Spinal cord (tissue), 10 donors: ENCODE results near the gene LAMA5. TPM values are rescaled to one million over a fixed set of nuclear protein-coding genes. Genes with fewer than 3 reads are reported as not detected.

Experiments
- DNase-seq, 6 donors: peaks; one replicate each; pipeline versions ENCODE4 v3.0.0 to v3.0.0-alpha.2; 2013 to 2015; ENCODE audit warnings: low spot score in 6 of 6, low read depth in 4 of 6
- H3K27ac ChIP-seq: one replicate; pipeline ENCODE4 v1.5.1; 2013; ENCODE audit warnings: low read depth, low read length, control low read depth
- H3K27me3 ChIP-seq: one replicate; pipeline ENCODE4 v1.6.1; 2013; ENCODE audit warnings: low read length; ENCODE audit not compliant: control insufficient read depth, insufficient read depth
- H3K36me3 ChIP-seq: one replicate; pipeline ENCODE4 v1.6.1; 2013; ENCODE audit warnings: low read length; ENCODE audit not compliant: control insufficient read depth, insufficient read depth
- H3K4me1 ChIP-seq: one replicate; pipeline ENCODE4 v1.6.1; 2013; ENCODE audit warnings: low read length; ENCODE audit not compliant: control insufficient read depth, insufficient read depth
- H3K4me3 ChIP-seq: one replicate; pipeline ENCODE4 v1.5.1; 2013; ENCODE audit warnings: low read depth, low read length, control low read depth
- H3K9me3 ChIP-seq: one replicate; pipeline ENCODE4 v1.6.1; 2013; ENCODE audit warnings: low read length; ENCODE audit not compliant: control insufficient read depth, insufficient read depth
- WGBS: methylation state at CpG from one replicate; pipeline ENCODE4 v1.1.5; 2013; ENCODE audit warnings: missing lambda C conversion rate; ENCODE audit not compliant: insufficient coverage; 5-methylcytosine and 5-hydroxymethylcytosine counted together
- polyA plus RNA-seq, 2 donors: library from polyadenylated mRNA; unstranded; fragments of 120-200 nt; gene quantifications; one replicate each; pipeline ENCODE4 v1.2.1, GENCODE V29; 2013; ENCODE audit not compliant: insufficient read length in 2 of 2
- total RNA-seq, 2 donors: library from RNA; depleted of rRNA in 1 of 2; stranded (reverse); fragments of 120-200 nt in 1 of 2; fragments of >200 nt in 1 of 2; gene quantifications; one replicate each; pipeline versions ENCODE4 v1.2.3 to v1.2.4, GENCODE V29; 2013 to 2014
- donor health status: healthy.

Gene LAMA5
- total and polyA plus RNA-seq, 4 donors = 15.8 to 86.8 (median 64.8) TPM

DNA sequence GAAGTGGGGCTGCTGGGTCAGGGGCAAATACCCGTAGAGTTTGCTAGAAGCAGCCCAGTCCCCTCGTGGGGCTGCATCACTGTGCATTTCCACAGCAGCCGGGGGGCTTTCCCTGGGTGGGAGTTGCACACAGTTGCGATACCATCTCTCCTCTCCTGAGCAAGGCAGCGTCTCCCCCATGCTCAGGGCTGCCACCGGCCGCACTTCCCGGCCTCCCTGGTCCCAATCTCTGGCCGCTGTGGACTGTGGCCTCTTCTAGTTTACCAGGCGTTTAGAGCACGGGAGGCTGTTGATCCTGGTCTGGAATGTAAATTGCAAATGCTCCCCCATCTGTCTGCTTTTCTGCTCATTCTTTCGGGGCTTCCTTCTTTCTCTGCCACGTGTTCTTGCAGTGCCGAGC, 97.7 kb downstream of the LAMA5 start:
- Histone ChIP-seq H3K27ac (no peak overlapping the region), H3K4me3 (no peak overlapping the region), H3K27me3 (no peaks in the 10 kb centered on the region), H3K4me1 (no peaks in the 10 kb centered on the region), H3K9me3 (no peaks in the 10 kb centered on the region), H3K36me3 (peaks cover 62% of the 10 kb centered on the region)
- DNase-seq = no peak
- 82% methylated on average over 11 of the region's 14 CpGs for WGBS

DNA sequence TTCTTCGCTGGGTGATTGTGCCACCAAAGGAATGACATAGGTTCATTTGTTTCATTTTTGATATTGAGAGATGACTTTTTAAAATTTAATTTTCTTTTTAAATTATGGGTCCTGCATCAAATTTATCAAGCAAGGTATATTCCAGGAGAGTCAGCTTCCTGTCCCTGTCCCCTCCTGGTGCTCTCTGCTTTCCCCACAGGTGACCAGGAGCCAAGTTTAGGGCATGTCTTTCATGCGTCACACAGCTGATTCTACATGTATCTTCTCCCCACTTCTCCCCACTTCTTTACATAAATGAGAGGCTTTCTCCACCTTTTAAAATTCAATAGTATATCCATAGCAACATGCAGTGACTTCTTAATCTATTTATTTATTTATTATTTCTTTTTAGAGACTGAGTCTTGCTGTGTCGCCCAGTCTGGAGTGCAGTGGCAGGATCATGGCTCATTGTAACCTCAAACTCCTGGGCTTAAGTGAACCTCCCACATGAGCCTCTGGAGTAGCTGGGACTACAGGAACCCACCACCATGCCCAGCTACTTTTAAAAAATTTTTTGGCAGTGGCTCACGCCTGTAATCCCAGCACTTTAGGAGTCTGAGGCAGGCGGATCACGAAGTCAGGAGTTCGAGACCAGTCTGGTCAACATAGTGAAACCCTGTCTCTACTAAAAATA, 98.7 kb downstream of the LAMA5 start:
- H3K27ac ChIP-seq = no peak overlapping the region
- H3K36me3 ChIP-seq = peaks cover 71% of the 10 kb centered on the region
- H3K9me3 ChIP-seq = no peaks in the 10 kb centered on the region
- H3K4me3 ChIP-seq = no peak overlapping the region
- 94% methylated on average over 6 of the region's 7 CpGs for WGBS
- H3K4me1 ChIP-seq = no peaks in the 10 kb centered on the region
- DNase-seq = no peak
- no peaks in the 10 kb centered on the region for H3K27me3 ChIP-seq

DNA sequence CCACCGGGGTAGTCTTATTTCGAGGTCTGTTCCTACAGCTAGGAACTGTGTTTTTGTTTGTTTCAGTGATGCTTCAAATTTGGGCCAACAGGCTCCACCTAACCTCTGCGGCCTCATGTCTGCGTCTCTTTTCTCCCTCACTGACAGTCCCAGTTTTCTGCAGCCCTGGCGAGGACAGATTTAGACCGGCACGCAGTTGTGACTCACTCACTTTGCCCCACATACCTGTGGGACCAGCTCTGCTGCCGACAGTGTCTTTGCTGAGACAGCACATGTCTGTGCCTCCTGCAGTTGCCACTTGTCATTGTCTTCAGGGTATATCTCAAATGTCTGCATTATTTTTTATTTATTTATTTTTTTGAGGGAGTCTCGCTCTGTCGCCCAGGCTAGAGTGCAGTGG, 99.6 kb downstream of the LAMA5 start:
- no peak for DNase-seq
- Histone ChIP-seq H3K36me3 (peaks cover 71% of the 10 kb centered on the region), H3K9me3 (no peaks in the 10 kb centered on the region), H3K4me3 (no peak overlapping the region), H3K27ac (no peak overlapping the region), H3K4me1 (no peaks in the 10 kb centered on the region), H3K27me3 (no peaks in the 10 kb centered on the region)
- WGBS = 86% methylated on average over 5 of the region's 10 CpGs

DNA sequence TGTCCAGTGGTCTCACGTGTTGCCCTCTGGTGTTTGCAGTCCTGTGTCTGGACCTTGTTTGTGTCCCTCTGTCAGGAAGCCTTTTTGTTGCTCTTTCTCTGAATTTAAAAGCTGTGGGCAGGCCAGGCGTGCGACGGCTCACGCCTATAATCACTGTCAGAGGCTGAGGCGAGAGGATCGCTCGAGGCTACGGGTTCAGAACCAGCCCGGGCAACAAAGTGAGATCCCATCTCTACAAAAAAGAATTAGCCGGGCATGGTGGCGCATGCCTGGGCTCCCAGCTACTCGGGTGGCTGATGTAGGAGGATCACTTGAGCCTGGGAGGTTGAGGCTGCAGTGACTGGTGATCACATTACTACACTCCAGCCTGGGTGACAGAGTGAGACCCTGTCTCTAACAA, 100.3 kb downstream of the LAMA5 start:
- WGBS = 90% methylated on average over 9 of the region's 13 CpGs
- Histone ChIP-seq H3K27ac (no peak overlapping the region), H3K4me3 (no peak overlapping the region), H3K36me3 (peaks cover 71% of the 10 kb centered on the region), H3K27me3 (no peaks in the 10 kb centered on the region), H3K9me3 (no peaks in the 10 kb centered on the region), H3K4me1 (no peaks in the 10 kb centered on the region)
- no peak for DNase-seq

DNA sequence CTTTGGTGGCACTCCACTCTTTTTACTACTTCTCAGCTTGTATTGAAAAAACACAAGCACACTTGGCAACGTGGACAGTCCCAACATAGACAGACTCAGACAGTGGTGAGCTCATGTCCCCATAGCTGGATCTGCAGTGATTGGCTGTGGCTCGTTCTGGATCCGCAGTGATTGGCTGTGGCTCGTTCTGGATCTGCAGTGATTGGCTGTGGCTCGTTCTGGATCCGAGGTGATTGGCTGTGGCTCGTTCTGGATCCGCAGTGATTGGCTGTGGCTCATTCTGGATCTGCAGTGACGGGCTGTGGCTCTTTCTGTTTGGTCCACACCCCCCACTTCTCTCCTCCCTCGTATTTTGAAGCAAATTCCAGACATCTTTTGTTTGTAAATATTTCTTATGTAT, 100.8 kb downstream of the LAMA5 start:
- Histone ChIP-seq H3K27me3 (no peaks in the 10 kb centered on the region), H3K4me1 (no peaks in the 10 kb centered on the region), H3K27ac (no peak overlapping the region), H3K9me3 (no peaks in the 10 kb centered on the region), H3K4me3 (no peak overlapping the region), H3K36me3 (peaks cover 71% of the 10 kb centered on the region)
- no peak for DNase-seq
- WGBS = 97% methylated on average over 7 of the region's 10 CpGs

DNA sequence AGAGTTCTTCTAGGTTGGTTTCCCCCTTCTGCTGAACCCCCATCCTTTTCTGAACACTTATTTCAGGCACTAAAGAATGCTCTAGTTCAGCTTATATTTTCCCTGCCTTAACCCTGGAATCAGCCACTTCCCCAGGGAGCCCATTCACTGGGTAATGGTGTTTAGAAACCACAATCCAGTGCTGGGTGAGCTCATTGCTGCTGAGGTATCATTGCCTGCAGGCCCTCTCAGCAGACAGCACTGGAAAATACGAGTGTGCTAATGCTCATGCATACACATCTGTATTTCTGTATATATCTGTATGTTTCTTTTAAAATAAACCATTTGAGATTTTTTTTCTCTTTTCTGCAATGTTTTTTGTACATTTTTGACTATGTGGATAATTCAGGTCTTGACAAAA, 101.7 kb downstream of the LAMA5 start:
- WGBS = no CpG with 5 or more reads among the region's 1 CpG
- no peak overlapping the region for H3K4me3 ChIP-seq
- peaks cover 73% of the 10 kb centered on the region for H3K36me3 ChIP-seq
- no peaks in the 10 kb centered on the region for H3K9me3 ChIP-seq
- DNase-seq = no peak
- H3K4me1 ChIP-seq = no peaks in the 10 kb centered on the region
- H3K27ac ChIP-seq = no peak overlapping the region
- H3K27me3 ChIP-seq = no peaks in the 10 kb centered on the region

DNA sequence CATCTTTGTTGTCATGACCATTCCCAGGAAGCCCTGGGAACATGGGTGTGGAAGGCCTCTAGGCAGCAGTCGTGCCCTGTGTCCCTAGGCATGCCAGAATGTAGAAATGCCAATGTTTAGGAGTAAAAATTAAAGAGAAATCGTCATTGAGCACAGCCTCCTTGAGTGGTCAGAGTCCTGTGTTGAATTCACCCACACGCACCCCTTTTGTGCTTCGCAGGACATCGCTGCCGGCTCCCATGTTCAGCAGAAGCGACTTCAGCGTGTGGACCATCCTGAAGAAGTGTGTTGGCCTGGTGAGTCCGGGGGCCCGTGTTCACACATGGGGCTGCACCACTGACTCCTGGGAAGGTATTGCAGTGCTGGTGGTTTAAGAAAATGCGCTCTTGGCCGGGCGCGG, 103.7 kb downstream of the LAMA5 start:
- Histone ChIP-seq H3K9me3 (no peaks in the 10 kb centered on the region), H3K27ac (no peak overlapping the region), H3K36me3 (peaks cover 72% of the 10 kb centered on the region), H3K27me3 (no peaks in the 10 kb centered on the region), H3K4me3 (no peak overlapping the region), H3K4me1 (no peaks in the 10 kb centered on the region)
- no peak for DNase-seq
- WGBS = over 99% methylated on average over 14 of the region's 14 CpGs

DNA sequence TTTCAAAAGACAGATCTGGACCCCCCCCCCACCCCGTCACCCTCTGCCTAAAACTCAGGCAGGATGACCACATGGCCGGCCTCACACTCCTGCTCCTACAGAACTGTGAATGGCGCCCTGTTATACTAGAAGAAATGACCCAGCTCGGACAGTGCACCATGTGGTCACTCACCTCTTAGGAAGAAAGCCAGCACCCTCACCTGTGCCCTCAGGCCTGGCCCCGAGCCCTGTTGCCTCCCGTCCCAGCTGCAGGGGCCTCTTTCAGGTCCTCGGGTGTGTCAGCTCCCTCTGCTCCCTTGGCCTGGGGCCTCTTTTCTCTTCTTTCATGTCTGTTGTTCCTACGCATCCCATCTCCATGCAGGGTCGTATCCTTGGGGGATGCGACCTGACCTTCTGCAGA, 105.0 kb downstream of the LAMA5 start:
- no peak for DNase-seq
- Histone ChIP-seq H3K4me1 (no peaks in the 10 kb centered on the region), H3K4me3 (no peak overlapping the region), H3K9me3 (no peaks in the 10 kb centered on the region), H3K27ac (no peak overlapping the region), H3K36me3 (peaks cover 80% of the 10 kb centered on the region), H3K27me3 (no peaks in the 10 kb centered on the region)
- WGBS = 92% methylated on average over 10 of the region's 10 CpGs

DNA sequence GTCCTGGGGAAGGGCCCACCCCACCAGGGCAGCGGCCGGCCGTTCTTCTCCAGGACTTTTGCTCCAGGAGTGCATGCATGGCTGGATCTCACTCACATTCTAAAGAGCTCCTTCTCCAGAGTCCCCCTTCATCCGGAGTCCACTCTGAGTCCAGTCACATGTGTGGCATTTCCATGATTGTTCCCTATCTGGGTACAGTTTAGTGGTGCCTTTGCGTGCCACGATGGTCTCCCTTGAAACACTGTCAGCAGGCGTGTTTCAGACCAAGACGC, 107.9 kb downstream of the LAMA5 start:
- Histone ChIP-seq H3K4me3 (no peak overlapping the region), H3K4me1 (peaks cover 4% of the 10 kb centered on the region), H3K27me3 (no peaks in the 10 kb centered on the region), H3K36me3 (peaks cover 76% of the 10 kb centered on the region), H3K27ac (no peak overlapping the region), H3K9me3 (no peaks in the 10 kb centered on the region)
- DNase-seq = no peak
- 98% methylated on average over 8 of the region's 8 CpGs for WGBS
